ENCODE results near the gene FRZB.

FRZB gene

DNA sequence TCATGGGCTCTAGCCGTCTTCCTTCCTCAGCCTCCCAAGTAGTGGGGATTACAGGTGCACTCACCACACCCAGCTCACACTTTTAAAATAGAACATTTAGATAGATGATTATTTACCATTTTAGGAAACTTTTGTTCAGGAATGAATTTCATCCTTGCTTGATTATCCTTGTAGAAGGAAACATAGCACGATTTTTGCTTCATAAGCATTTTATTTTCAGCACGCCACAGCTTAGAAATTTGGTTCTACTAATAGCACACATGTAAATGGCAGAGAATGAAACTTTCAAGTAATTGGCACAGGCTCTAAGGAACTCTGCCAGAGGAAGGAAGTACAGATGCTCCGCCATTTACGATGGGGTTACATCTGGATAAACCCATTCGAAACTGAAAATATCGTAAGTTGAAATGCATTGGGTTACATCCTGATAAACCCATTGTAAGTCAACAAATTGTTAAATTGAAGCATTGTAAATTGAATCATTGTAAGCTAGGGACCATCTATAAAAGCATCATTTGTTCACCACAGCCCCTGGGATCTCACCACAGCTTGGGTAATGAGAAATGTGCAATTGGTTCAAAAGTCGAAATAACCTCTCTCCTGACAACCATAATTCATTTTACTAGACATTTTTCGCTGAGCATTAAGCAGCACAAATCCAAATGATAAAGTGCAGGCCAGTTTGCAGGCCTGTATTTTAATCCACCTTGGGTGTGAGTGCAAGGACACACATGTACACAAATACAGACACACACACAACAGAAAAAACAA, 33.2 kb downstream of the FRZB start:
- DNase-seq: no peak

- DNase-seq: no peak
These were observed 34.5 kb downstream of the FRZB start for GRCh38 chr2:182831921-182832320.

- no peak for DNase-seq
These were observed 35.3 kb downstream of the FRZB start for GRCh38 chr2:182831101-182831500.

DNA sequence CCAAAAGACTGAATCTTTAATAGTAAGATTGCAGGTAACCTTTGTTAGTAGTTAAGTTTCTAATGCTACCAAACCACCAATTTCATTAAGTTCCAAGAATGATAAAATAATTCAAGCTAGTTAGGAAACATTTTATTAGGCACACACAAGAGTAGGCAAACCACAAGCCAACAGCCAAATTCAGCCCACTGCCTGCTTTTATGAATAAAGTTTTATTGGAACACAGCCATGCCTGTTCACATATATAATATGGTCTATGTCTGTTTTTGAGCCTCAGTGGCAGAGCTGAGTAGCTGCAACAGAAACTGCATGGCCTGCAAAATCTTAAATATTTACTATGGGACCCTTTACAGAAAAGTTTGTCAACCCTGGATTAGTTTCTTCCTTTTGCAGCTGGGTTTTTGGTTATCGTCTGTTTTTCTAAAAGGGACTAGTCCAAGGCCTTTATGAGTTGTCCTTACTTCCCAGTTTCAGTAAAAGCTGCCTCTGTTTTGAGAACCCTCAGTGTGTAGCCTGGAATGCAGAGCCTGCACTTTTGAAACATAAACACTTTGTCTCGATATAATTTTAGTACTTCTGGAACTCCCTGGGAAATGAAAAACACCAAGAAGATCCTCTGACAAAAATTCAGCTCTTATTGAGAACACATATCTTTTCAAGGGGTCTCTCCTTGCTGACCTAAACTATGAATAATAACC, 39.1 kb downstream of the FRZB start:
- DNase-seq: no peak

GRCh38 chr2:182826496-182826895, 39.9 kb downstream of the FRZB start:
- DNase-seq: no peak

DNA sequence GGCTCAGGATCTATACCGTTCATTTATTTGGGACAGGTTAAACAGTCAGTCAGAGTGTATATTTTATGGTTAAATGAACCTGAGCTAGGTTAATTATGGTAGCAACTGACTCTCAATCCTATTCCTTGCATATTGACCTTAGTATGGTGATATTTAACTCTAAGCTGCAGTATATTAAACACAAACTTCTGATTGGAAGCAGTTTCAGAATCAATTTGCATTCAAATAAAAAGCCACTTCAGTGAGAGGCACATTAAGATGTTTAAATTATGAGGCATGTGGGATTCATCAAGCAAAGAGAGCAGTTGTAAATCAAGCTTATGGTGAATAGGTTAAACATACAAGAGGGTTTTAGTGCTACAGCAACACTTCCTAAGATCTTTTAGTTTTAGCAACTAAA, 40.4 kb downstream of the FRZB start:
- DNase-seq: no peak

- no peak for DNase-seq
These were observed 41.7 kb downstream of the FRZB start for GRCh38 chr2:182824767-182825158.

DNA sequence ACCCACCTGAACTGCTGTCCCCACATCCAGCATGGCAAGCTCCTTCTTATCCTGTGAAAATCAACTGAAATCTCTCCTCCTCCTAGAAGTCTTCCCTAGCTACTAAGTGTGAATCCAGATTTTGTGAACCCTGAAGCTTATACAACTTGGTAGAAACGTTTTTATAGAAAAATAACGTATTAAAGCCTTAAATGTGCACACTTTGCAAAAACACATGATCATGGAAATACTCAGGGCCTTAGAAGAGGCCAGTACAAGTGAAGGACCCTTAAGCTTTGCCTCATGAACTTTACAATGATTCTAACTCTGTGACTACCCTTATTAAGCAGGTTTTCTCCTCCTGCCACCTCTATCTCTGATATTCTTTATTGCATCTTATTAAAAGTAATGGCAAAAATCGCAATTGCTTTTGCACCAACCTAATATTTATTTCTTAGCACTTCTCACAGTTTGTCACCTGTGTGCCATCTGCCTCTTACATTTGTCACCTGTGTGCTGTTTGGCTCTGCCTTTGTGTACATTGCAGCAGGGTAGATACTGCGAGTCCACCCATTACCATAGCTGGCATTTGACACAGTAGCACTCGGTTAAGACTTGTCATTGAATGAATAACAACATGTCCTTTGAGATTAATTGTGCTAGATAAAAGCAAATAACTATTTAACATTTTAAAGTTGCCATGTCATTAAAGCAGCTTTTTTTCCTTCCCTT, 42.2 kb downstream of the FRZB start:
- DNase-seq: no peak

DNA sequence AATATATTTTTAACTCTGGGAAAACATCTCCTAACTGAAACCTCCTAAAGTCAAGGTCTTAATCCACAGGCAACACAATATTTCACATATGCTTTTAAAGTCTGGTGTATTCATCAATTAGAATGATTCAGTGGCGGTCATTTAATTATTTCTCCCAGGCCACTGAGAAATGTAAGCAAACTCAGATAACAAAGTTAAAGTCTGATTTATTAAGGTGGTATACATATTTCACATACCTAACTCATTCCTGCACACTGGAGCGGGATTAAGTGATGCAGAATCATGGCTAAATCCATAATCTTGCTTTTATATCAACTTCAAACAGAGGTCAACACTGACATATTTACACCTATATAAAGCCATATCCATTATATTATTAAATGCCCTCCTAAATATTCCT, 43.7 kb downstream of the FRZB start:
- DNase-seq: no peak

GRCh38 chr2:182821182-182821581, 45.3 kb downstream of the FRZB start:
- no peak for DNase-seq

DNA sequence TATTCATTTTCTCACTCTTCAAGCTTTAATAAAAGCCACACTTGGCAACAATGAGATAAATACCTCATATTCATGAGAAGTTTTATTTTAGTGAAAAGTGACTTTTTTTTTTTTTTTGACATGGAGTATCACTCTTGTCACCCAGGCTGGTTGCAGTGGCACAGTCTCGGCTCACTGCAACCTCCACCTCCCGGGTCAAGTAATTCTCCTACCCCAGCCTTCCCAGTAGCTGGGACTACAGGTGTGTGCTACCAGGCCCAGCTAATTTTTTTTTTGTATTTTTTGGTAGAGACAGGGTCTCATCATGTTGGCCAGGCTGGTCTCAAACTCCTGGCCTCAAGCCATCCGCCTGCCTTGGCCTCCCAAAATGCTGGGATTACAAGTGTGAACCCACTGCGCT, 47.0 kb downstream of the FRZB start:
- no peak for DNase-seq

GRCh38 chr2:182818925-182819324, 47.5 kb downstream of the FRZB start:
- no peak for DNase-seq

- DNase-seq: no peak
These were observed 47.9 kb downstream of the FRZB start for GRCh38 chr2:182818501-182818900.

- no peak for DNase-seq
These were observed 48.9 kb downstream of the FRZB start for GRCh38 chr2:182817558-182817957.

DNA sequence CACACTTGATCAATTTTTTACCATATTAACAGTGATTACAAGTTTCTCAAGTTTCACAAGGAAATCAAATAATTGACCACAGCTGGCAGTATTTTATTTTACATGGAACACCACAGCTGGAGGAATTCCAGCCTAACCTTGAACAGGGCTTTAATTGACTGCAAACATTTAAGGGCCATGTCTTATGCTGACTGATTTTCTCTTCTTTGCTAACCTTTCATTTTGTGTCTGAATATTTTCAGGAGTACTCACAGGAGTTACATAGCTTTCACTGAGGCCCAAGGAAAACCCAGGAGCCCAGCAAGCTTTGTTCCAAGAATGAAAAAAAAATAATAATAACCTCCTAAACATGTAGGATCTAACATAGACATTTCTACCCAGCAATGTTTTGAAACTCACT, 49.6 kb downstream of the FRZB start:
- DNase-seq: no peak

DNA sequence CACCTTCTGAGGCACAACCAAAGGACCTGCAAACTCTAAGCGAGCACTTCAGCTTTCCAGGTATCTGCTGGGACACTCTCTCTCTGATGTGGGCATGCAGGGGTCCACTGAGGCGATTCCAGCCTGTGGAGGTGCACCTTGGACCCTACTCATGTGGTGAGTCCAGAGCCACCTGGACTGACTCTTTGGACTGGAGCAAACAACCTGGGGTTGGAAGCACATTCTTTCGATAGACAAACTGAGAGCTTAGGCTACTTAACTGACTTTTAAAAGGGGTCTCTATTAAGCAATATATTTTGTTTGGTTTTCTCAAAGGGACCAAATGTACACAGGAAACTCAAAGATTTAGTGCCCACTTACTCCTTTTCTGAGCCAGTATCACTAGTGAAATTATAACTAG, 51.6 kb downstream of the FRZB start:
- no peak for DNase-seq

GRCh38 chr2:182814380-182814779, 52.1 kb downstream of the FRZB start:
- DNase-seq: no peak

DNA sequence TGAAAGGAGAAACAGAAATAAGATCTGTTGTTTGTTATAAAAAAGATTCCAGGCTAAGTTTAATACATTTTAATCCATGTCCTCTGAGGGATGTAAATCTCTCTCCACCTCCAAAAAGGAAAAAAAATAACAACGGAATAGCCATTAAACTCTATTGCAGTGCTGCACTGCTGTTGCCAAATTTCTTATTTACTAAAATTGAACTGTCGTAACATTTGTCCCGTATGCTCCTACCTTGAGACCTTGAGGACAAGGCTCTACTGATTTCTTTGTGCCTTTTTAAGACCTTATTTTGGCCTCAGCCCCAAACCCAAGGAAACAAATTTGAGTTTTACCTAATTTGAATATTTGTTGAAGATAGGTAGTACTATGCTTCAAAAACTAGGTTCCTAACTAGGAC, 56.4 kb downstream of the FRZB start:
- DNase-seq: no peak

DNA sequence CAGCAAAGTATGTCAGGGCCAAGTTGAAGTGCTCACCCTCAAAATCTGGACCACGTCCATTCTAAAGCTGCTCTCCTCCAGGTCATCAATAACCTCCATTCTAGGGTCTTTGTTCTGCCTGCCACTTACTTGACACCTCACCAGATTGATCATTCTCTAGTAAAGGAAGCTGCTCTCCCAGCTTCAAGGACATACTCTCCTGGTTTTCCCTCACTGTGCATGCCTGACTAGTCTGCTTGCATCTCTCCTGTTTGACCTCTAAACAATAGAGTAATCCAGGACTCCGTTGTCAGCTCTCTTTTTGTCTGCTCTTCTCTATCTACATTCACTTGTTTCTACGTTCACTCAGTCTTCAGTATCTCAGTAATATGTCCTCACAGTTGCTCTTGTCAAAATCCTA, 59.1 kb downstream of the FRZB start:
- DNase-seq: no peak

DNA sequence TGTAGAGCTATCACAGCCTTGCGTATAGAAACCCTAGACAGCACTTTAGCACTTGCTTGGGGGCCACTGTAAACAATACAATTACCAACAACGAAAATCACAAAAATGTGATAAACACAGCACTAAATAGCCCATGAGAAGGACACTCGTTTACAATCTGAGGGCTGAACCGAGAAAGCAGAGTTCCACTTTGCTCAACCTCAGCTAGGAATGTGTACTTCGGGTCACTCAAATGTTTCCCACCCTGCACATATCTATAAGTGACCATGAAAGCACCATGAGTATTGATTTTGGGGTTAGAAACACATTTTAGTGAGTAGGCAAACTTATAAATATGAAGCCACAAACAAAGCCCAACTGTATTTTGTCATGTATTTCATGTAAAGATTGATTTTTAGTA, 62.3 kb downstream of the FRZB start:
- DNase-seq: no peak

- DNase-seq: no peak
These were observed 67.7 kb downstream of the FRZB start for GRCh38 chr2:182798736-182799135.

- DNase-seq: no peak
These were observed 74.0 kb downstream of the FRZB start for GRCh38 chr2:182792441-182792840.

- no peak for DNase-seq
These were observed 81.7 kb downstream of the FRZB start for GRCh38 chr2:182784777-182785176.

GRCh38 chr2:182784058-182784706, 82.3 kb downstream of the FRZB start:
- no peak for DNase-seq

All from CD4-positive, alpha-beta T cell treated with Interleukin-12 subunit alpha and Interleukin-12 subunit beta, for 1 hour (primary cell).